Stimulated activated CD4-positive, alpha-beta T cell treated with anti-CD3 and anti-CD28 coated beads, Interleukin-12 subunit alpha, Interleukin-12 subunit beta, amount 100 ng/mL, for 48 hours (primary cell): ENCODE data around the gene ADAMTS17.

Experiments
- DNase-seq, 3 donors: peaks; one replicate each; pipeline ENCODE4 v3.0.0-alpha.2; 2020; ENCODE audit warnings: low read depth in 2 of 3, low spot score in 1 of 3

The ADAMTS17 gene

GRCh38 chr15:100201376-100202280 is 140.1 kb downstream of the ADAMTS17 start:
- DNase-seq: no peak

- no peak for DNase-seq
Observed at GRCh38 chr15:100200287-100200880, 141.4 kb downstream of the ADAMTS17 start.

- DNase-seq: no peak
Observed at GRCh38 chr15:100199711-100200286, 142.0 kb downstream of the ADAMTS17 start.

- DNase-seq: no peak
Observed at GRCh38 chr15:100198442-100198841, 143.3 kb downstream of the ADAMTS17 start.

GRCh38 chr15:100196326-100197058 is 145.3 kb downstream of the ADAMTS17 start:
- no peak for DNase-seq

- DNase-seq: no peak
Observed at GRCh38 chr15:100194996-100195395, 146.8 kb downstream of the ADAMTS17 start.

GRCh38 chr15:100193277-100193860 is 148.4 kb downstream of the ADAMTS17 start:
- DNase-seq: no peak

- no peak for DNase-seq
Observed at GRCh38 chr15:100192097-100193080, 149.4 kb downstream of the ADAMTS17 start.

GRCh38 chr15:100191161-100191560 is 150.6 kb downstream of the ADAMTS17 start:
- DNase-seq: no peak

GRCh38 chr15:100190675-100191074 is 151.1 kb downstream of the ADAMTS17 start:
- no peak for DNase-seq

- no peak for DNase-seq
Observed at GRCh38 chr15:100189849-100190248, 151.9 kb downstream of the ADAMTS17 start.

- DNase-seq: no peak
Observed at GRCh38 chr15:100189319-100189718, 152.5 kb downstream of the ADAMTS17 start.

GRCh38 chr15:100187677-100188076 is 154.1 kb downstream of the ADAMTS17 start:
- no peak for DNase-seq

- no peak for DNase-seq
Observed at GRCh38 chr15:100186960-100187359, 154.8 kb downstream of the ADAMTS17 start.

- no peak for DNase-seq
Observed at GRCh38 chr15:100186366-100186765, 155.4 kb downstream of the ADAMTS17 start.

GRCh38 chr15:100183921-100184495 is 157.8 kb downstream of the ADAMTS17 start:
- DNase-seq: no peak

- no peak for DNase-seq
Observed at GRCh38 chr15:100180921-100181320, 160.9 kb downstream of the ADAMTS17 start.

GRCh38 chr15:100175406-100176114 is 166.2 kb downstream of the ADAMTS17 start:
- no peak for DNase-seq

GRCh38 chr15:100174904-100175275 is 166.9 kb downstream of the ADAMTS17 start:
- DNase-seq: no peak
